K562 (cell line): ENCODE measurements around the gene HSPA8. TPM values are rescaled to one million over a fixed set of nuclear protein-coding genes. Genes with fewer than 3 reads are reported as not detected.

ENCODE experiments used
- ATAC-seq: fragments of 200-7000 bp; cut with Tn5 transposase; 3 replicates; pipeline ENCODE4 v1.9.1; 2020; ENCODE audit warnings: moderate library complexity
- BruUV-seq: library from RNA; stranded (reverse); fragments of 400-500 nt; replicated peaks from 2 replicates; lab custom pipeline; 2021; lab: Mats Ljungman, UMichigan
- CTCF ChIA-PET: fragments of 300-600 bp; formaldehyde crosslinking; extraction: SDS; loops from one replicate; lab custom pipeline; 2021; ENCODE audit warnings: low intra/inter-chr PET ratio; lab: Yijun Ruan, JAX
- POLR2A ChIA-PET: fragments of 300-600, 350-650 bp; sonication (Branson Sonifier 250); formaldehyde crosslinking; extraction: SDS; loops from one replicate; lab custom pipeline; 2021; ENCODE audit warnings: antibody characterized with exemption, inconsistent platforms; lab: Yijun Ruan, JAX
- DNase-seq, 4 experiments: peaks; one replicate each; pipeline versions ENCODE4 v3.0.0 to v3.0.0-alpha.2; 2011 to 2018; ENCODE audit warnings: low spot score in 3 of 4, mixed read lengths in 3 of 4; ENCODE audit errors: extremely low read depth in 1 of 4
- FAIRE-seq: peaks from 2 replicates; lab custom pipeline; 2011; peaks lifted over from hg19 to GRCh38; lab: Jason Lieb, UNC
- H2AFZ ChIP-seq: 2 replicates; pipeline ENCODE4 v1.6.0; 2011; ENCODE audit warnings: low read depth, low read length, control low read depth, inconsistent platforms
- H3K27ac ChIP-seq: fragments of 200-600 bp; 3 replicates; pipeline ENCODE4 v1.8.0; 2011; ENCODE audit warnings: low read depth, mild to moderate bottlenecking, control low read depth, inconsistent platforms, low read length, moderate library complexity, mixed read lengths; ENCODE audit errors: extremely low read depth
- H3K27me3 ChIP-seq, 2 experiments: fragments of 300-600 bp in 1 of 2; 2 replicates in 1 of 2; 3 replicates in 1 of 2; pipeline versions ENCODE4 v1.6.0 to v1.8.0; 2011; ENCODE audit warnings: inconsistent platforms in 2 of 2, low read length in 2 of 2, mild to moderate bottlenecking in 1 of 2, mixed read lengths in 1 of 2, moderate library complexity in 1 of 2; ENCODE audit not compliant: control insufficient read depth in 2 of 2, insufficient read depth in 2 of 2
- H3K36me3 ChIP-seq: fragments of 300-600 bp; 3 replicates; pipeline ENCODE4 v1.8.0; 2011; ENCODE audit warnings: mild to moderate bottlenecking, low read length, inconsistent platforms; ENCODE audit not compliant: control insufficient read depth, insufficient read depth
- H3K4me1 ChIP-seq, 2 experiments: fragments of 200-600 bp in 1 of 2; replicated peaks in 1 of 2; 2 replicates in 1 of 2; 3 replicates in 1 of 2; pipeline versions ENCODE4 v1.5.1 to v1.8.0; 2011; ENCODE audit warnings: inconsistent platforms in 2 of 2, low read length in 2 of 2, mild to moderate bottlenecking in 1 of 2, mixed read lengths in 1 of 2, moderate library complexity in 1 of 2; ENCODE audit not compliant: control insufficient read depth in 2 of 2, insufficient read depth in 2 of 2
- H3K4me2 ChIP-seq: 2 replicates; pipeline ENCODE4 v1.6.1; 2011; ENCODE audit warnings: low read length, control low read depth, inconsistent platforms, mixed read lengths; ENCODE audit not compliant: insufficient read depth
- H3K4me3 ChIP-seq: fragments of 200-600 bp; sonication (generic), shearing (Covaris generic); 2 replicates; pipeline ENCODE4 v1.5.1; 2016; ENCODE audit warnings: control low read depth, inconsistent platforms
- H3K79me2 ChIP-seq: fragments of 200-600 bp; 3 replicates; pipeline ENCODE4 v1.8.0; 2011; ENCODE audit warnings: low read length, inconsistent platforms; ENCODE audit not compliant: control insufficient read depth, insufficient read depth
- H3K9ac ChIP-seq, 2 experiments: 2 replicates each; pipeline versions ENCODE4 v1.6.0 to v1.6.1; 2011; ENCODE audit warnings: low read depth in 2 of 2, low read length in 2 of 2, control low read depth in 1 of 2, inconsistent platforms in 1 of 2, mild to moderate bottlenecking in 1 of 2, mixed read lengths in 1 of 2; ENCODE audit not compliant: insufficient read depth in 1 of 2
- H3K9me1 ChIP-seq: one replicate; pipeline ENCODE4 v1.6.0; 2011; ENCODE audit warnings: inconsistent platforms, mild to moderate bottlenecking, low read length, moderate library complexity; ENCODE audit not compliant: control insufficient read depth, insufficient read depth
- H3K9me3 ChIP-seq: replicated peaks from 2 replicates; pipeline ENCODE4 v1.5.1; 2011; ENCODE audit warnings: low read depth, low read length, inconsistent platforms; ENCODE audit not compliant: control insufficient read depth, insufficient read depth
- H4K20me1 ChIP-seq: replicated peaks from 2 replicates; pipeline ENCODE4 v1.6.1; 2011; ENCODE audit warnings: low read length, inconsistent platforms, mixed read lengths; ENCODE audit not compliant: control insufficient read depth, insufficient read depth
- ARID4B ChIP-seq: sonication (generic); formaldehyde crosslinking; IDR thresholded peaks from 2 replicates; pipeline ENCODE4 v1.8.0; 2022; ENCODE audit warnings: mild to moderate bottlenecking, missing genetic modification reagents
- FOSL1 ChIP-seq: fragments of 200-800 bp; sonication (Bioruptor generic); conservative IDR thresholded peaks from 2 replicates; pipeline ENCODE4 v1.6.1; 2016; ENCODE audit warnings: missing genetic modification characterization, missing compliant biosample characterization
- FOXK1 ChIP-seq: sonication (generic); formaldehyde crosslinking; IDR thresholded peaks from 2 replicates; pipeline ENCODE4 v1.8.0; 2022; ENCODE audit warnings: missing genetic modification reagents, mild to moderate bottlenecking, borderline replicate concordance
- FOXP1 ChIP-seq: sonication (generic); formaldehyde crosslinking; IDR thresholded peaks from 2 replicates; pipeline ENCODE4 v1.8.0; 2022; ENCODE audit warnings: mild to moderate bottlenecking, missing genetic modification reagents
- KDM1A ChIP-seq, 2 experiments: fragments of 450-650 bp; IDR thresholded peaks; 2 replicates each; pipeline ENCODE4 v1.6.1; 2016; ENCODE audit warnings: mild to moderate bottlenecking in 2 of 2
- RBBP5 ChIP-seq: fragments of 200-600 bp; sonication (generic); IDR thresholded peaks from 2 replicates; pipeline ENCODE4 v1.6.1; 2012; ENCODE audit warnings: borderline replicate concordance, mild to moderate bottlenecking, low read length, control low read depth, inconsistent platforms; ENCODE audit not compliant: insufficient read depth, poor library complexity, severe bottlenecking
- ZBTB33 ChIP-seq: sonication (generic); formaldehyde crosslinking; IDR thresholded peaks from 2 replicates; pipeline ENCODE4 v1.8.1; 2023; ENCODE audit warnings: mild to moderate bottlenecking, missing genetic modification reagents
- in situ Hi-C: fragments of 300-500 bp; cut with MboI; formaldehyde crosslinking; loops from 4 replicates; pipeline ENCODE4 v1.15.0; 2018; ENCODE audit warnings: inconsistent platforms, mixed read lengths
- intact Hi-C: fragments of 100-400 bp; cut with micrococcal nuclease; formaldehyde crosslinking; loops from 2 replicates; pipeline ENCODE4 v1.14.2; 2022
- polyA plus RNA-seq, 8 experiments: library from polyadenylated mRNA; depleted of rRNA in 4 of 8; stranded (reverse) in 5 of 8; unstranded in 3 of 8; fragments of >200 nt; fragmentation: Nextera tagmentation in 2 of 8; fragmentation: Illumina TruSeq in 1 of 8; extraction: Ambion mirVana in 2 of 8; extraction: Trizol in 1 of 8; gene quantifications; 2 replicates each; pipeline versions ENCODE4 v1.2.1 to v1.2.3, GENCODE V29; 2011 to 2014; ENCODE audit warnings: inconsistent platforms in 1 of 8, missing spikeins in 1 of 8
- total RNA-seq, 7 experiments: library from RNA; depleted of rRNA in 6 of 7; stranded (reverse); fragments of >200 nt in 6 of 7; fragmentation: Illumina TruSeq in 2 of 7; extraction: Trizol in 2 of 7; gene quantifications; 2 replicates each; pipeline versions ENCODE4 v1.2.1 to v1.2.3, GENCODE V29; 2011 to 2021; ENCODE audit warnings: low replicate concordance in 1 of 7
- TF ChIP-seq, protein P1 (sequence below): sonication (generic); formaldehyde crosslinking; IDR thresholded peaks from 2 replicates; pipeline ENCODE4 v1.8.0; 2023; ENCODE audit warnings: mild to moderate bottlenecking, missing genetic modification reagents
- TF ChIP-seq, protein P2 (sequence below): sonication (generic); formaldehyde crosslinking; IDR thresholded peaks from 2 replicates; pipeline ENCODE4 v1.8.1; 2022; ENCODE audit warnings: missing genetic modification reagents

Gene HSPA8
- total and polyA plus RNA-seq, 9 of the 15 experiments (the other 6 are each of a cell fraction or from before 2014, with no cell fraction given): 1,250 to 3,966 (median 2,773) TPM

DNA sequence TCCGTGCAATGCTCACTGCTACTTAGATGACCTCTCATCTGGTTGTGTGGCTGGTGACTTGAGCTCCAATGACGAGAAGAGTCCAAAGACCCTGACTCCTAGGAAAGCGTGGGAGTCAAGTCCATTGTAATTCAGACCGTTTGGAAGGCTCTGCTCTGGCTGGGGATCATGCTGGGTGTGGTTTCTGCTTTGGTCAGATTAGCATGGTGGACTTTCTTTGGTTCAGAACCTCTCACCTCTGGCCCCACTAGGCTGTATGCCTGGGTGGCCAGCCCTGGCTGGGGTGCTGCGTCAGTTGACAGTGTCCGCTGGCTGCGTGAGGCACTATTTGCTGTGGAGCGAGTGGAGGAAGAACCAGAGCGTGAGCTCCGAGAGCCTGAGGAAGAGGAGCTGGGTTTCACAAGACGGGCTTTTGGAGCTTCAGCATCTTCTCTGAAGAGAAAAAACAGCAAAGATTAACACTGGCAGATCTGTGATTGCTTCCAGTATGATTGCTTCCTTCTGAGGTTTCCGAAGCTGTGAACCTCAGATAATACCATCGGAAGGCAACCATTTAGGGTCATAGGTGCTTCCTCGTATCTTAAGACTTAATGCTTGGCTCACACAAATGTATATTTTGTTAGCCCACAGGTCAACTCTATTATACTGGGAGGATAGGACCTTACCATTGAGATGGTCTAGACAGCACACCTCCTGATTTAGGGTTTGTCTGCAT, 11.6 kb upstream of the HSPA8 start (continued):
- TF ChIP-seq, protein P1, sequence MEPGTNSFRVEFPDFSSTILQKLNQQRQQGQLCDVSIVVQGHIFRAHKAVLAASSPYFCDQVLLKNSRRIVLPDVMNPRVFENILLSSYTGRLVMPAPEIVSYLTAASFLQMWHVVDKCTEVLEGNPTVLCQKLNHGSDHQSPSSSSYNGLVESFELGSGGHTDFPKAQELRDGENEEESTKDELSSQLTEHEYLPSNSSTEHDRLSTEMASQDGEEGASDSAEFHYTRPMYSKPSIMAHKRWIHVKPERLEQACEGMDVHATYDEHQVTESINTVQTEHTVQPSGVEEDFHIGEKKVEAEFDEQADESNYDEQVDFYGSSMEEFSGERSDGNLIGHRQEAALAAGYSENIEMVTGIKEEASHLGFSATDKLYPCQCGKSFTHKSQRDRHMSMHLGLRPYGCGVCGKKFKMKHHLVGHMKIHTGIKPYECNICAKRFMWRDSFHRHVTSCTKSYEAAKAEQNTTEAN (CRISPR knock-in tag): no peak
- TF ChIP-seq FOSL1 (tag) (no peak), KDM1A (IDR thresholded peaks at IDR 0.05) (peak; percentile 92 to 94), ZBTB33 (no peak), FOXP1 (CRISPR knock-in tag) (no peak)
- TF ChIP-seq, all 486 proteins: peak for 25

DNA sequence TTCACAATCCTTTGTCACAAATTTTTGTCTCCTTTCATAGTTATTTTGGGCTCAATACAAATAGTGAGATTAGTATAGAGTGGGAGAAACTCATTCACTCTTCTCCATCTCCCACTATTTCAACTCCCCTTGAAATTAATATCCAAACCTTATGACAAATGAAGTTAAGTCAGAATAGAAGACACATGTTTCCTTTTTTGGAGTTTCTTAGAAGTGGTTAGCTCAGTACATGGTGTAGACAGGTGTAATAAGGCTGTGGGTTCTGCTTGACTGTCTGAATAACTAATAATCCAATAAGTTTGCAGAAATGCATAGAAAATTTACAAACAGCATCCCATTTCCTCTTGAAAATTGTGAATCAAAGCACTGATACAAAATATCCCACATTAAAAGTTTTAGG, 10.8 kb upstream of the HSPA8 start:
- no TSS peak for BruUV-seq
- H3K4me3 ChIP-seq: no peak overlapping the region
- H4K20me1 ChIP-seq: peaks cover 13% of the 10 kb centered on the region; the same call in 1 of the 2 replicates
- H3K9me1 ChIP-seq: no peaks in the 10 kb centered on the region
- in situ Hi-C loops: no loop called here
- ATAC-seq: no peak
- intact Hi-C loops: no loop called here
- H3K9ac ChIP-seq: no peak overlapping the region
- CTCF ChIA-PET: no interaction called here
- POLR2A ChIA-PET: interaction anchor here (1.1 to 2.9 kb wide), 3 partner anchors 10 to 19 kb away, joined by 3 to 20 read pairs (median 4); partner anchors contain the start of gene HSPA8
- H2AFZ ChIP-seq: no peak overlapping the region
- no peaks in the 10 kb centered on the region for H3K36me3 ChIP-seq
- no peaks in the 10 kb centered on the region for H3K79me2 ChIP-seq
- no peak for FAIRE-seq
- no peak overlapping the region for H3K4me2 ChIP-seq
- no peaks in the 10 kb centered on the region for H3K9me3 ChIP-seq
- no peak for DNase-seq
- H3K4me1 ChIP-seq: peaks cover 10 to 17% of the 10 kb centered on the region in 2 experiments
- no peaks in the 10 kb centered on the region for H3K27me3 ChIP-seq
- no peak overlapping the region for H3K27ac ChIP-seq
- no peak for TF ChIP-seq RBBP5
- TF ChIP-seq, protein P2, sequence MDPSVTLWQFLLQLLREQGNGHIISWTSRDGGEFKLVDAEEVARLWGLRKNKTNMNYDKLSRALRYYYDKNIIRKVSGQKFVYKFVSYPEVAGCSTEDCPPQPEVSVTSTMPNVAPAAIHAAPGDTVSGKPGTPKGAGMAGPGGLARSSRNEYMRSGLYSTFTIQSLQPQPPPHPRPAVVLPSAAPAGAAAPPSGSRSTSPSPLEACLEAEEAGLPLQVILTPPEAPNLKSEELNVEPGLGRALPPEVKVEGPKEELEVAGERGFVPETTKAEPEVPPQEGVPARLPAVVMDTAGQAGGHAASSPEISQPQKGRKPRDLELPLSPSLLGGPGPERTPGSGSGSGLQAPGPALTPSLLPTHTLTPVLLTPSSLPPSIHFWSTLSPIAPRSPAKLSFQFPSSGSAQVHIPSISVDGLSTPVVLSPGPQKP: no peak
- TF ChIP-seq FOXK1 (CRISPR knock-in tag): no peak
- TF ChIP-seq ARID4B (CRISPR knock-in tag): no peak
